NB4 (cell line): Measurements from ENCODE around the gene CKMT2.
"Not testable (repeated sequence)": the region's sequence is repeated elsewhere in the genome, so short reads cannot be mapped to it uniquely, and the experiment has no call there.

Experiments used
- DNase-seq: peaks from one replicate; pipeline ENCODE4 v3.0.0; 2010; ENCODE audit warnings: low read depth
- H3K4me3 ChIP-seq: one replicate; pipeline ENCODE4 v1.5.1; 2011; ENCODE audit warnings: mild to moderate bottlenecking, low read depth, low read length, moderate library complexity
- MYC ChIP-seq: IDR thresholded peaks from 2 replicates; pipeline ENCODE4 v1.6.1; 2011; ENCODE audit warnings: low read depth, low read length
- POLR2A ChIP-seq: IDR thresholded peaks from 2 replicates; pipeline ENCODE4 v1.6.1; 2011; ENCODE audit warnings: mild to moderate bottlenecking; ENCODE audit not compliant: insufficient read length; ENCODE audit errors: extremely low read depth
- TF ChIP-seq, protein P1 (sequence below): IDR thresholded peaks from 2 replicates; pipeline ENCODE4 v1.6.1; 2011; ENCODE audit warnings: low read depth, low read length
- TF ChIP-seq, protein P2 (sequence below): IDR thresholded peaks from one replicate; pipeline ENCODE4 v1.5.1; 2012; ENCODE audit warnings: low read depth, low read length

The CKMT2 gene

DNA sequence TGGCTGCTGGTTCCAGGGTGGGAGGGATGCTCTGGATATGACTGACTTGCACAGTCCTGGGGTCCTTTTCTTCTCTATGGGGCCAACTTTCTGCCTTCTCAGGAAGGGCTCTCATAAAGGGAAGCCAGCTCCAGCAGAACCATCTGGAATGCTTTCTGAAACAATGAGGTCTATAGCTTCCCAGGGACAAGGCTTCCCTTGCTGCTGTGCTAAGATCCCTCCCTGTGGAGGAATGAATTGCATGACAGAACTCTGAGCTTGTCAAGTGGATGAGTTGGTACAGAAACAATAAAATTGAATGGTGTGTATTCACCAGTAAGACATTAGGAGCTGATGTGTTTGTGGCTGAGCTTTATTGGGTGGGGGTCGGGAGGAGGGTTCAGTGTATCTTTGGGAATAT is 19.8 kb downstream of the CKMT2 start:
- H3K4me3 ChIP-seq = no peak overlapping the region
- DNase-seq = no peak

DNA sequence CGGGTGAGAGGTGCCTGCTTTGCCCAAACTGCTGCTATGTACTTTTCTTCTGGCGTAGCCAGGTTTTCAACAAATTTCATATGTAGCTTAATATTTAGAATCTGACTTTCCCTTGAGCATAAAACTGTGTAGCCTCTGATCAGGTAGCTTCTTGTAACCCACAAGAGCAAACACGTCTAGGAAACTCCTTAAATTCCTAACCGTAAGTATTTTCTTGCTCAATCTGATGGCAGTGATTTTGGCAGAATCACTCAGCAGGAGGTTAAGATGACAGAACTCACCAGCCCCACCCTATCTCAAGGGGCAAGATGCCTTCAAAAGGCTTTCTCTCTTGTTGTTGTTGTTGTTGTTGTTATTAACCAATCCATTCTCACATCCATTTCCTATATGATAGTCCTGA is 20.8 kb downstream of the CKMT2 start:
- no peak for DNase-seq

More for the DNA sequence above, 19.8 kb downstream of the CKMT2 start:
- TF ChIP-seq, protein P1, sequence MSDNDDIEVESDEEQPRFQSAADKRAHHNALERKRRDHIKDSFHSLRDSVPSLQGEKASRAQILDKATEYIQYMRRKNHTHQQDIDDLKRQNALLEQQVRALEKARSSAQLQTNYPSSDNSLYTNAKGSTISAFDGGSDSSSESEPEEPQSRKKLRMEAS = no peak
- TF ChIP-seq, protein P2, sequence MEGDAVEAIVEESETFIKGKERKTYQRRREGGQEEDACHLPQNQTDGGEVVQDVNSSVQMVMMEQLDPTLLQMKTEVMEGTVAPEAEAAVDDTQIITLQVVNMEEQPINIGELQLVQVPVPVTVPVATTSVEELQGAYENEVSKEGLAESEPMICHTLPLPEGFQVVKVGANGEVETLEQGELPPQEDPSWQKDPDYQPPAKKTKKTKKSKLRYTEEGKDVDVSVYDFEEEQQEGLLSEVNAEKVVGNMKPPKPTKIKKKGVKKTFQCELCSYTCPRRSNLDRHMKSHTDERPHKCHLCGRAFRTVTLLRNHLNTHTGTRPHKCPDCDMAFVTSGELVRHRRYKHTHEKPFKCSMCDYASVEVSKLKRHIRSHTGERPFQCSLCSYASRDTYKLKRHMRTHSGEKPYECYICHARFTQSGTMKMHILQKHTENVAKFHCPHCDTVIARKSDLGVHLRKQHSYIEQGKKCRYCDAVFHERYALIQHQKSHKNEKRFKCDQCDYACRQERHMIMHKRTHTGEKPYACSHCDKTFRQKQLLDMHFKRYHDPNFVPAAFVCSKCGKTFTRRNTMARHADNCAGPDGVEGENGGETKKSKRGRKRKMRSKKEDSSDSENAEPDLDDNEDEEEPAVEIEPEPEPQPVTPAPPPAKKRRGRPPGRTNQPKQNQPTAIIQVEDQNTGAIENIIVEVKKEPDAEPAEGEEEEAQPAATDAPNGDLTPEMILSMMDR = no peak
- TF ChIP-seq POLR2A (no peak), MYC (no peak)

DNA sequence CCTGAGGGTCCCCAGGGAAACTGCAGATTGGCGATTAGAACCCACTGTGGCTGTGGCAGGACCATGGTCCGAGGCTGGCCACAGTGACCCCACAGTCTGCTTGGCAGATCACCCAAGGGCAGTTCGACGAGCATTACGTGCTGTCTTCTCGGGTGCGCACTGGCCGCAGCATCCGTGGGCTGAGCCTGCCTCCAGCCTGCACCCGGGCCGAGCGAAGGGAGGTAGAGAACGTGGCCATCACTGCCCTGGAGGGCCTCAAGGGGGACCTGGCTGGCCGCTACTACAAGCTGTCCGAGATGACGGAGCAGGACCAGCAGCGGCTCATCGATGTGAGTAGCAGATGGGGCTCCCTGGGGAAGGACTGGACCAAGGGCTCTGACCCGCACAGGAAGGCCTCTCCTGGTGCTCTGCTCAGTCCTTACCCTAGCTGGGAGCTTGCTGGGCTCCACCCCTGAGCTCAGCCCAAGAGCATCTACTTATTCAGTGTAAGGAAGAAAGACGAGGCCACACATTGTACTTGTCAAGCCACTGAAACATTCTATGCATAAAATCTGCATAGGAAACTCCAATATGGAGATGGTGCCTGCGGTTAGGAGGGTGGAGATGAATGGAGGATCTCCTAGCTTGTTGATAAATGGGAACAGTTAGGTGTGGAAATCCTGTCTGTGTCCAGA is 21.9 kb downstream of the CKMT2 start:
- TF ChIP-seq POLR2A = no peak
- no peak for TF ChIP-seq MYC
- TF ChIP-seq, protein P2 = no peak
- TF ChIP-seq, protein P1 = no peak
- H3K4me3 ChIP-seq = no peak overlapping the region
- DNase-seq = no peak

More for the DNA sequence above, 20.8 kb downstream of the CKMT2 start:
- no peak overlapping the region for H3K4me3 ChIP-seq
- TF ChIP-seq, protein P1 = no peak
- TF ChIP-seq MYC = no peak
- TF ChIP-seq POLR2A = no peak
- TF ChIP-seq, protein P2 = no peak

DNA sequence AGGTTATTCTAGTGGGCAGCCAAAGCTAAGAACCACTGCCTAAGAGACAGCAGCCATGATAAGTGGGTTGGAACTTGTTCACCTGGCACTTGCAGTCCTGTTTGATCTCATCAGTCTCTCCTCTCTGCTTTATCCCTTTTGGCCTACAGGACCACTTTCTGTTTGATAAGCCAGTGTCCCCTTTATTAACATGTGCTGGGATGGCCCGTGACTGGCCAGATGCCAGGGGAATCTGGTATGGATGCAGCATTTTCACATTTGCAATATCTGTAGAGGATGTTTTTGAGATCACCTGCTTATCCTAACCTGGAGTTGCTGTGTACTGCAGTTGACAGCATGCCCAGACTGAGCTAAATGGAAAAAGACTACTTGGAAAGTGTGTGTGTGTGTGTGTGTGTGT is 23.6 kb downstream of the CKMT2 start:
- no peak for DNase-seq
- TF ChIP-seq MYC (no peak), POLR2A (no peak)
- TF ChIP-seq, protein P2 = no peak
- TF ChIP-seq, protein P1 = no peak
- H3K4me3 ChIP-seq = no peak overlapping the region

- not testable (repeated sequence) for H3K4me3 ChIP-seq, DNase-seq
These were observed 29.7 kb downstream of the CKMT2 start for GRCh38 chr5:81262796-81263195.

DNA sequence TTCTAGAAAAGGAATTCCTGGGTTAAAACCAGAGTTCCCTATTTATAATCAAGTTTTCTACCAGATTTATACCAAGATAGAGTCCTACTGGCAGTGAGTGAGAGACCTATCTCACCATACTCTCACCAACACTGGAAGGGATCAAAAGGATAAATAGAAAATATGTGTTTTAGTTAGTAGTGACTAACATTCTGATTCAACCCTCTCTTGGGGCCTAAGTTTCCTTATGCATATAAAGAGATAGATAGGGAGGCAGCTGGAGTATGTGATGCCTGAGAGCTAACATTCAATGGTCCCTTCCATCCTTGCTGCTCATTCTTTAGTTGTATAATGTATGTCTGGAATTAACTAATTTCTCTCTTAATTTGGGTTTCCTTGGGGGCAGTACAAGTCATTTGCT is 32.0 kb downstream of the CKMT2 start:
- H3K4me3 ChIP-seq = no peak overlapping the region
- no peak for DNase-seq
- TF ChIP-seq, protein P2 = no peak
- TF ChIP-seq, protein P1 = no peak
- TF ChIP-seq MYC (no peak), POLR2A (no peak)
